GM12878 (cell line): ENCODE measurements around the gene TROAP.

Experiments used
- CEBPB ChIP-seq, 2 experiments: fragments of 150-350 bp in 1 of 2; IDR thresholded peaks; 2 replicates each; pipeline ENCODE4 v1.6.1; 2012 to 2014; ENCODE audit warnings: low read depth in 2 of 2, low read length in 2 of 2, borderline replicate concordance in 1 of 2, inconsistent platforms in 1 of 2
- EP300 ChIP-seq, 2 experiments: fragments of 150-350 bp in 1 of 2; IDR thresholded peaks; 2 replicates each; pipeline ENCODE4 v1.6.1; 2011 to 2012; ENCODE audit warnings: low read depth in 2 of 2, low read length in 2 of 2, borderline replicate concordance in 1 of 2, improper control_type of control experiment in 1 of 2, inconsistent platforms in 1 of 2; ENCODE audit not compliant: control insufficient read depth in 1 of 2
- FOXK2 ChIP-seq: fragments of 450-650 bp; IDR thresholded peaks from 2 replicates; pipeline ENCODE4 v1.6.1; 2017; ENCODE audit warnings: mild to moderate bottlenecking, moderate library complexity
- JUNB ChIP-seq: IDR thresholded peaks from 2 replicates; pipeline ENCODE4 v1.6.1; 2016; ENCODE audit warnings: antibody characterized with exemption, mild to moderate bottlenecking
- JUND ChIP-seq: IDR thresholded peaks from 2 replicates; pipeline ENCODE4 v1.6.1; 2012; ENCODE audit warnings: low read depth, mild to moderate bottlenecking, low read length, improper control_type of control experiment, moderate library complexity
- MEF2B ChIP-seq: fragments of 450-650 bp; IDR thresholded peaks from 2 replicates; pipeline ENCODE4 v1.6.1; 2018; ENCODE audit warnings: mild to moderate bottlenecking, moderate library complexity; ENCODE audit not compliant: partially characterized antibody, poor library complexity, severe bottlenecking
- NFYB ChIP-seq: IDR thresholded peaks from 2 replicates; pipeline ENCODE4 v1.6.1; 2011; ENCODE audit warnings: low read depth, mild to moderate bottlenecking, low read length, improper control_type of control experiment, moderate library complexity; ENCODE audit not compliant: insufficient read depth
- RAD21 ChIP-seq: IDR thresholded peaks from 2 replicates; pipeline ENCODE4 v1.6.1; 2011; ENCODE audit warnings: mild to moderate bottlenecking, low read depth, low read length, moderate library complexity; ENCODE audit not compliant: insufficient read depth
- SP1 ChIP-seq: IDR thresholded peaks from one replicate; pipeline ENCODE4 v1.6.1; 2011; ENCODE audit warnings: low read depth, low read length
- TCF7 ChIP-seq: IDR thresholded peaks from 2 replicates; pipeline ENCODE4 v1.6.1; 2014; ENCODE audit warnings: antibody characterized with exemption, borderline replicate concordance
- TF ChIP-seq, protein P1 (sequence below), 3 experiments: IDR thresholded peaks in 2 of 3; conservative IDR thresholded peaks in 1 of 3; 2 replicates each; pipeline ENCODE4 v1.5.1; 2011; ENCODE audit warnings: low read depth in 3 of 3, low read length in 3 of 3, mild to moderate bottlenecking in 3 of 3, control low read depth in 2 of 3, moderate library complexity in 2 of 3, inconsistent platforms in 1 of 3, mixed read lengths in 1 of 3; ENCODE audit not compliant: control insufficient read depth in 2 of 3, insufficient read depth in 1 of 3; ENCODE audit errors: extremely low read depth in 1 of 3
- TF ChIP-seq, protein P2 (sequence below): IDR thresholded peaks from 2 replicates; pipeline ENCODE4 v1.6.1; 2012; ENCODE audit warnings: low read depth, low read length, improper control_type of control experiment

DNA sequence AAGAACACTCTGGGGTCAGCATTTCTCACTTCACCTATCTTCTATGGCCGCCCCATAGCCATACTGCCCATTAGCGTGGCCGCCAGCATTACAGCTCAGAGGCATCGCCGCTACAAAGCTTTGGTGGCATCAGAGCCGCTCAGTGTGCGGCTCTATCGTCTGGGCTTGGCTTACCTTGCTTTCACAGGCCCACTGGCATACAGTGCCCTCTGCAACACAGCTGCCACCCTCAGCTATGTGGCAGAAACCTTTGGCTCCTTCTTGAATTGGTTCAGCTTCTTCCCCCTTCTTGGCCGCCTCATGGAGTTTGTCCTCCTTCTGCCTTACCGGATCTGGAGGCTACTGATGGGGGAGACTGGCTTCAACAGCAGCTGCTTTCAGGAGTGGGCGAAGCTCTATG lies 26.2 kb downstream of the TROAP start:
- TF ChIP-seq SP1 (no peak), EP300 (IDR thresholded peaks at IDR 0.05; ENCODE audit: borderline replicate concordance in 1 of 2, control insufficient read depth in 1 of 2, low read depth in 2 of 2, low read length in 2 of 2) (no peak), CEBPB (IDR thresholded peaks at IDR 0.05; ENCODE audit: borderline replicate concordance in 1 of 2, low read depth in 2 of 2, low read length in 2 of 2) (no peak), MEF2B (no peak), FOXK2 (no peak), NFYB (no peak), JUNB (no peak), JUND (no peak), RAD21 (no peak), TCF7 (no peak)
- TF ChIP-seq, protein P1, sequence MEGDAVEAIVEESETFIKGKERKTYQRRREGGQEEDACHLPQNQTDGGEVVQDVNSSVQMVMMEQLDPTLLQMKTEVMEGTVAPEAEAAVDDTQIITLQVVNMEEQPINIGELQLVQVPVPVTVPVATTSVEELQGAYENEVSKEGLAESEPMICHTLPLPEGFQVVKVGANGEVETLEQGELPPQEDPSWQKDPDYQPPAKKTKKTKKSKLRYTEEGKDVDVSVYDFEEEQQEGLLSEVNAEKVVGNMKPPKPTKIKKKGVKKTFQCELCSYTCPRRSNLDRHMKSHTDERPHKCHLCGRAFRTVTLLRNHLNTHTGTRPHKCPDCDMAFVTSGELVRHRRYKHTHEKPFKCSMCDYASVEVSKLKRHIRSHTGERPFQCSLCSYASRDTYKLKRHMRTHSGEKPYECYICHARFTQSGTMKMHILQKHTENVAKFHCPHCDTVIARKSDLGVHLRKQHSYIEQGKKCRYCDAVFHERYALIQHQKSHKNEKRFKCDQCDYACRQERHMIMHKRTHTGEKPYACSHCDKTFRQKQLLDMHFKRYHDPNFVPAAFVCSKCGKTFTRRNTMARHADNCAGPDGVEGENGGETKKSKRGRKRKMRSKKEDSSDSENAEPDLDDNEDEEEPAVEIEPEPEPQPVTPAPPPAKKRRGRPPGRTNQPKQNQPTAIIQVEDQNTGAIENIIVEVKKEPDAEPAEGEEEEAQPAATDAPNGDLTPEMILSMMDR (IDR thresholded peaks at IDR 0.05 in 2 of 3, conservative IDR thresholded peaks at IDR 0.05 in 1 of 3; ENCODE audit: control insufficient read depth in 2 of 3, extremely low read depth in 1 of 3, insufficient read depth in 1 of 3, low read depth in 3 of 3, low read length in 3 of 3) = no peak
- TF ChIP-seq, protein P2, sequence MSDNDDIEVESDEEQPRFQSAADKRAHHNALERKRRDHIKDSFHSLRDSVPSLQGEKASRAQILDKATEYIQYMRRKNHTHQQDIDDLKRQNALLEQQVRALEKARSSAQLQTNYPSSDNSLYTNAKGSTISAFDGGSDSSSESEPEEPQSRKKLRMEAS = no peak
